ENCODE data around the gene KLHL3.

The KLHL3 gene

DNA sequence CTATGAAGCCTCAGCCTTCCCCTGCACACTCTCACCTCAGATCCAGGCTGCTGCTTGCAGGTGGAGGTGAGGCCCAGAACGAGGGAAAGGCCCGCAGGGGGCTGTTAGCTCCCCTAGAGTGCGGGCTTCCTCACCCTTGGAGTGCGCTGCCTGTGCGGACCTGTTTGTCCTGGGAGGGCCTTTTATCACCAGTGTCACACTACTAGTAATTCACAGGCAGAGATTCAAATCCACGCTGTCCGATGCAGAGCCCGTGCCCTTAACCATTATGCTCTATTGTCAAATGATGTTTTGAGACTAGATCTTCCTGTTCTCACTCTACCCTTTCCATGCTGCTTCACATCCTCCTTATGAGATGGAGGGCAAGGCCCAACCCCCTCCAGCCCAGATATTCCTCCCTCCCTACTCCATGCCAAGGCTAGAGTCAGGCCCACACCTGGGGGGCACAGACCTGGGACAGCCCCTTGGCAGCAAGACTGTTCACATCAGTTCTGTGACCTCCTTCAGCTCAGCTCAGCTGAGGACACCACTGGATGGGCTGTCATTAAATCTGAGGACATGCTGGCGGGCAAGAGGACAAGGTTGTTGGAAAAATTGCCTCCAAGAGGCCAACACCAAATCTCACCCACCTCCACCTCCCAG lies 124.0 kb downstream of the KLHL3 start:
- Histone ChIP-seq H3K4me1 (ENCODE audit: control insufficient read depth, insufficient read depth, low read length, unreplicated experiment) (peaks cover 30% of the 10 kb centered on the region), H2AFZ (ENCODE audit: low read length, unreplicated experiment) (no peak overlapping the region), H3K27ac (ENCODE audit: low read depth, low read length) (no peak overlapping the region), H3K4me3 (ENCODE audit: low read depth, low read length) (no peak overlapping the region), H3K27me3 (ENCODE audit: insufficient read depth, low read length) (no peaks in the 10 kb centered on the region), H3K36me3 (ENCODE audit: insufficient read depth, low read length) (no peaks in the 10 kb centered on the region), H3K79me2 (ENCODE audit: control insufficient read depth, insufficient read depth, low read length, unreplicated experiment) (no peaks in the 10 kb centered on the region)

DNA sequence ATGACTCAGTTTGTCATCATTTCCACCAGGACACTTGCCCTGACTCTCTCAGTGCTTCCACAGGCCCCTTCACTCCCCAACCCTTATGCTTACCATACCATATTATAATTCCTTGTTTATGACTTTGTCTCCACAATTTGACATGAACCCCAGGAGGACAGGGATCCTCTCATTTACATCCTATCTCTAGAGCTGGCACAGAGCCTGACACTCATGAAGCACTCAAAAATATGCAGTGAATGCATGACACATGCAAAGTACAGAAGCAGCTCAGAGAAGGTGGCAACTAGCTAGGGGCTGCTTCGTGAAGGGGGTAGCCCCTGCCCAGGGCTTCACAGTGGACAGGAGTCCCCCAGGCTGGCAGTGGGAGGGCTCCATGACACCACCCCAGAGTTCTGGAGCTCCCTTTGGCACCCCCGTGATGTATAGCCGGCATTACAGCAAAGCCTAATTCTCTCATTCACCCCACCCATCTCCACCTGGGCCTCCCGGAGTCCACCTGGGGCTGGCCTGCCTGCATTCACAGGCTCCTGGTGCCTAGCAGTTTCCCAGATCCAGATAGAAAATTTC lies 124.8 kb downstream of the KLHL3 start:
- peaks cover 30% of the 10 kb centered on the region for H3K4me1 ChIP-seq (ENCODE audit: control insufficient read depth, insufficient read depth, low read length, unreplicated experiment)
- H3K4me3 ChIP-seq (ENCODE audit: low read depth, low read length) = no peak overlapping the region
- no peak overlapping the region for H2AFZ ChIP-seq (ENCODE audit: low read length, unreplicated experiment)
- no peak overlapping the region for H3K27ac ChIP-seq (ENCODE audit: low read depth, low read length)
- no peaks in the 10 kb centered on the region for H3K27me3 ChIP-seq (ENCODE audit: insufficient read depth, low read length)
- no peaks in the 10 kb centered on the region for H3K36me3 ChIP-seq (ENCODE audit: insufficient read depth, low read length)
- no peaks in the 10 kb centered on the region for H3K79me2 ChIP-seq (ENCODE audit: control insufficient read depth, insufficient read depth, low read length, unreplicated experiment)

DNA sequence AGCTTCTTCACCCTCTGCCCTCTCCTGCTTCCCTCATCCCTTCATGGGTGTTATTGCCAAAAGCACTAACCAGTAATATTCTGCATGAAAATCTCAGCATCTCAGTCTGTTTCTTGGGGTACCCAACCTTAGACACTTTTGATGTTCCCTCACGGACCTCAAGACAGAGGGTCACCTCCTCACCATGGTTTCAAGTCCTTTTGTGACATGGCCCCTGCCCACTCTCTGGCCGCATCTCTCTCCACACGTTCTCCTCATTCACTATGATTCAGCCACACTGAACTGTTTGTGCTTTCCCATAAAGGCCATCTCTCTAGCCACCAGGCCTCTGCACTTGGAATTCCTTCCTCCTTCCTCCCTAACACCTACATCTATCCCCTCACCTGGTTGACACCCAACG lies 125.3 kb downstream of the KLHL3 start:
- Histone ChIP-seq H3K79me2 (ENCODE audit: control insufficient read depth, insufficient read depth, low read length, unreplicated experiment) (no peaks in the 10 kb centered on the region), H3K4me3 (ENCODE audit: low read depth, low read length) (no peak overlapping the region), H2AFZ (ENCODE audit: low read length, unreplicated experiment) (no peak overlapping the region), H3K4me1 (ENCODE audit: control insufficient read depth, insufficient read depth, low read length, unreplicated experiment) (peaks cover 30% of the 10 kb centered on the region), H3K27ac (ENCODE audit: low read depth, low read length) (no peak overlapping the region), H3K36me3 (ENCODE audit: insufficient read depth, low read length) (no peaks in the 10 kb centered on the region), H3K27me3 (ENCODE audit: insufficient read depth, low read length) (no peaks in the 10 kb centered on the region)

DNA sequence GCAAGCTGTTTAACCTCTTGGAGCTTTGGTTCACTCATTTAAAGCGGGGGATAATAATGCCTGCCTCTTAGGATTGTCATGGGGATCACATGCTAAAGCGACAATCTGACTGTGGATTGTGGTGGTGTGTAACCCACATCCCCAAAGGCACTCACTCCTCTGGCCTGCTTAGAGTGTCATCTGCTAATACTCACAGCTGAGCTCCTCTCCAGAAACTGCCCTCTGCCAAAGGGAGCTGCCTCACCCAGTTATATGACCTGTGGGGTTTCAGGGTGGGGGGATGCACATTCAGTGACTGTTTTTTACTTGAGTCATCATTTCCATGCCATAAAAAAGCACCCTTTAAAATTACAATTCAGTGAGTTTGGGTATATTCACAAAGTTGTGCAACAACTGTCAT lies 126.8 kb downstream of the KLHL3 start:
- no peak overlapping the region for H2AFZ ChIP-seq (ENCODE audit: low read length, unreplicated experiment)
- peaks cover 30% of the 10 kb centered on the region for H3K4me1 ChIP-seq (ENCODE audit: control insufficient read depth, insufficient read depth, low read length, unreplicated experiment)
- H3K36me3 ChIP-seq (ENCODE audit: insufficient read depth, low read length) = no peaks in the 10 kb centered on the region
- no peak overlapping the region for H3K27ac ChIP-seq (ENCODE audit: low read depth, low read length)
- no peaks in the 10 kb centered on the region for H3K27me3 ChIP-seq (ENCODE audit: insufficient read depth, low read length)
- H3K79me2 ChIP-seq (ENCODE audit: control insufficient read depth, insufficient read depth, low read length, unreplicated experiment) = no peaks in the 10 kb centered on the region
- no peak overlapping the region for H3K4me3 ChIP-seq (ENCODE audit: low read depth, low read length)

DNA sequence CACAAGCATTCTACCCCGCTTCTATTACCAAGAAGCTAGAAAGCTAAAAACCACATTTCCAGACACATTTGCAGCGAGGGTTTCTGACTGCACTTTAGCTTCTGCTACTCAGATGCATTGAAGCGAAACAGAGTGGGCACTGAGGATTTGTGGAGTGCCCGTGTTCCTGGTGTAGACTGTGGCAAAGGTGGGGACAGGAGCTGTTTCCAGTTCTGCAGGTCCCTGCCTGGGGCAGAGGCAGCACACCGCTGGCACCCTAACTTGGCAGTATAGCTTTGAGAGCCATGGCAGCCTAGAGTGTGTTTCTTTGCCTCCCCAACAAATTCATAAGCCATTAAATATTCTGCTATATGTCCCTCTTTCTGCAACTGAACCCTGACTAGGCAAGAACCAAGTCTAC lies 128.1 kb downstream of the KLHL3 start:
- H3K4me1 ChIP-seq (ENCODE audit: control insufficient read depth, insufficient read depth, low read length, unreplicated experiment) = peaks cover 24% of the 10 kb centered on the region
- no peak overlapping the region for H3K4me3 ChIP-seq (ENCODE audit: low read depth, low read length)
- H3K36me3 ChIP-seq (ENCODE audit: insufficient read depth, low read length) = no peaks in the 10 kb centered on the region
- no peaks in the 10 kb centered on the region for H3K79me2 ChIP-seq (ENCODE audit: control insufficient read depth, insufficient read depth, low read length, unreplicated experiment)
- H2AFZ ChIP-seq (ENCODE audit: low read length, unreplicated experiment) = no peak overlapping the region
- no peak overlapping the region for H3K27ac ChIP-seq (ENCODE audit: low read depth, low read length)
- H3K27me3 ChIP-seq (ENCODE audit: insufficient read depth, low read length) = no peaks in the 10 kb centered on the region

DNA sequence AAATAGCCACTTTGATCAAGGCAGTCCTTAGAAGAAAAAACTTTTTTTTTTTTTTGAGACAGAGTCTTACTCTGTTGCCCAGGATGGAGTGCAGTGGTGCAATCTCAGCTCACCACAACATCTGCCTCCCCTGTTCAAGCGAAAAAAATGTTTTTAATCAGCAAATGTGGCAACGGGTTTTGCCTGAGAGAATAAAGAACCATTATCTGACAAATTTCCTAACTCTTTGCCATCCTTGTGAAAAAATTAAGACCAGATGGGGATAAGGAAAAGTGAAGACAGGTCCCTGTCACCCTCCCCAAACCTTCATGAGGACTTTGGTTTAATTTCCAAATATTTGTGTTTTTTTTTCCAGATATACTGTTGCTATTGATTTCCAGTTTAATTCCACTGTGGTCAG lies 129.5 kb downstream of the KLHL3 start:
- no peak overlapping the region for H3K27ac ChIP-seq (ENCODE audit: low read depth, low read length)
- H2AFZ ChIP-seq (ENCODE audit: low read length, unreplicated experiment) = no peak overlapping the region
- peaks cover 24% of the 10 kb centered on the region for H3K4me1 ChIP-seq (ENCODE audit: control insufficient read depth, insufficient read depth, low read length, unreplicated experiment)
- H3K27me3 ChIP-seq (ENCODE audit: insufficient read depth, low read length) = peaks cover 8% of the 10 kb centered on the region; the same call in 1 of the 2 replicates
- H3K36me3 ChIP-seq (ENCODE audit: insufficient read depth, low read length) = no peaks in the 10 kb centered on the region
- no peaks in the 10 kb centered on the region for H3K79me2 ChIP-seq (ENCODE audit: control insufficient read depth, insufficient read depth, low read length, unreplicated experiment)
- no peak overlapping the region for H3K4me3 ChIP-seq (ENCODE audit: low read depth, low read length)

DNA sequence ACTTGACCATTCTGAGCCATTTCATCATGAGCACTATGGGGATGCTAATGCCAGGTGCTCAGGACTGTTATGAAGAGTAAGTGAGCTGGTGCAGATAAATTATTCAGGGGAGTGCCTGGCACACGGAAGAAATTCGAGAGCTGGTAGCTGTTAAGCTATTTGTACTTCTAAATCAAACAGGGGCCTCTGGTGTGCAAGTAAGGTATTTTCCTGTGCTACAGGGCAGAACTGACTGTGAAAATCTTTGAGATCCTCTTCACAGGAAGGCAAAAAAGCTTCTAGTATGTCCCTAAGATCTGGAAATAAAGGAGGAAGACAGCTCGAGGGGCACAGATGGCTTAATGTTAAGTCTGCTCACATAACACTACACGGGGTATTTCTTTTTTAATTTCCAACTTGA lies 130.5 kb downstream of the KLHL3 start:
- Histone ChIP-seq H3K27me3 (ENCODE audit: insufficient read depth, low read length) (peaks cover 17% of the 10 kb centered on the region), H3K4me1 (ENCODE audit: control insufficient read depth, insufficient read depth, low read length, unreplicated experiment) (peaks cover 18% of the 10 kb centered on the region), H3K36me3 (ENCODE audit: insufficient read depth, low read length) (no peaks in the 10 kb centered on the region), H3K79me2 (ENCODE audit: control insufficient read depth, insufficient read depth, low read length, unreplicated experiment) (no peaks in the 10 kb centered on the region), H3K4me3 (ENCODE audit: low read depth, low read length) (no peak overlapping the region), H3K27ac (ENCODE audit: low read depth, low read length) (no peak overlapping the region), H2AFZ (ENCODE audit: low read length, unreplicated experiment) (no peak overlapping the region)

DNA sequence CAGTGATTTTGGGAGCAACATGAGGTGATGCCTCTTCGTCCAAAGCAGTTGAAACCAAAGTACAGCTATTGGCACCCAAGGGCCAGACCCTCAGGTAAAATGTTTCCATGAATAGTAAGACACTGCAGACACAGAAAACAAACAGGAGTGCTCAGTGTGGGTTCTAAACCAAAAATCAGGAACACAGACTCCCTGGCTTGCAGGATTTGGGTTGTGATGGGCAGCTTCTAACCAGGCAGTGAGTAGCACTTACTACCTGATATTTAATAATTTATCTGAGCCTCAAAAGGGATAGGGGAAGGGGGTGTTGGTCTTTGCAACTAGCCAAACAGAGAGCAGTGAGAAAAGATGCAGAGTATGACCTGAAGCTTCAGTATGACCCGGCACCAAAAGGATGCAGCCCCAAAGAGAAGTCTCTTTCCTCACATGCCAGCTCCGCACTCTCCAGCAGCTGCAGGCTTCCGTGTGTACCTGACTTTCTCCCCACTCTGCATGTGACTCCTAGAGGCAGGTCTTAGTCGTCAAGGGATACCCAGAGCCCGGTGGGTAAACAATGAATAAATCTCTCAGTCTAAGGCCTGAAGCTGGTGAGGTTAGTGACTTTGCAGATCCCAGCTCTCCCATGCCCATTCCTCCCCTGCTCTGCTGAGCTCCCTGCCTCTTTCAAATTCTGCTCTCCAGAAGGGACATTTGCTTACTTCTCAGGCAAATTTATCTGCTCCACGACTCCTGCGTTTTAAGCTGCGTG lies 131.4 kb downstream of the KLHL3 start:
- H2AFZ ChIP-seq (ENCODE audit: low read length, unreplicated experiment) = no peak overlapping the region
- H3K36me3 ChIP-seq (ENCODE audit: insufficient read depth, low read length) = no peaks in the 10 kb centered on the region
- H3K27ac ChIP-seq (ENCODE audit: low read depth, low read length) = no peak overlapping the region
- H3K4me3 ChIP-seq (ENCODE audit: low read depth, low read length) = no peak overlapping the region
- no peaks in the 10 kb centered on the region for H3K79me2 ChIP-seq (ENCODE audit: control insufficient read depth, insufficient read depth, low read length, unreplicated experiment)
- peaks cover 13% of the 10 kb centered on the region for H3K4me1 ChIP-seq (ENCODE audit: control insufficient read depth, insufficient read depth, low read length, unreplicated experiment)
- peaks cover 26% of the 10 kb centered on the region for H3K27me3 ChIP-seq (ENCODE audit: insufficient read depth, low read length)

DNA sequence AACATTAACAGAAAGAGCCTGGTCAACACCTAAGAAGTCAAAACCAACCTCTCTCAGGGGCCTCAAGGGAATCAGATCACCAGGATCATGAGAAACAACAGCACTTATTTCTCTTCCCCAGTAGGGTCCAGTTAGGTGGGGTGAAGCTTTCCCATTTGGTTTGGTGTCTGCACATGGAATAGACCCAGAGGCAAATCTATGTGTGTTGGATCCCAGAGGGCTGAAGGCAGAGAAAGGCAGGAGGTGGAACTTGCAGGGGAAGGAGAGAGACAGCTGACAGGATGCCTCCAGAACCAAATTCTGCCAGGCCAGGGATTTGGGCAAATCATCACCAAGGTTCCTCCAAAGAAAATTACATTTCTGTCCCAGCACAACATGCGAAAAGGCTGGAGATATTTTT lies 132.0 kb downstream of the KLHL3 start:
- Histone ChIP-seq H2AFZ (ENCODE audit: low read length, unreplicated experiment) (no peak overlapping the region), H3K27ac (ENCODE audit: low read depth, low read length) (no peak overlapping the region), H3K79me2 (ENCODE audit: control insufficient read depth, insufficient read depth, low read length, unreplicated experiment) (no peaks in the 10 kb centered on the region), H3K36me3 (ENCODE audit: insufficient read depth, low read length) (no peaks in the 10 kb centered on the region), H3K27me3 (ENCODE audit: insufficient read depth, low read length) (peaks cover 32% of the 10 kb centered on the region), H3K4me1 (ENCODE audit: control insufficient read depth, insufficient read depth, low read length, unreplicated experiment) (peaks cover 7% of the 10 kb centered on the region), H3K4me3 (ENCODE audit: low read depth, low read length) (no peak overlapping the region)

DNA sequence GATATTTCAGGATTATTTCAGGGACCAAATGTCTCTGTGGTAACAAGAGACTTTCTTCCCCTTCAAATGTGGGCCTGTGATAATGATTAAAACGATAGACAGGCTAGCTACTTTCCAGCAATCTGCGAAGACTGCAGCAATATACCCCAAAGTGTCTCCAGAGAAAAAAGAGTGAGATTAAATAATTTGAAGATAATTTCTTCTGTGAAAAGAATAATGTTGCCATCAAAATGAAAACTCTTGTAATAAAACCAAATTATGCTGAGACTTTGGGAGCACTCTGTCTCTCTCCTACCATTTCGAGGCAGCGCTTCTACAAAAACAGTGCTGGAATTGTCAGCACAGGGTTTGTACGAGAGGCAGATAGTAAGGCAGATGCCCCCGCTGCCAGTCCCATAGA lies 132.5 kb downstream of the KLHL3 start:
- Histone ChIP-seq H3K79me2 (ENCODE audit: control insufficient read depth, insufficient read depth, low read length, unreplicated experiment) (no peaks in the 10 kb centered on the region), H2AFZ (ENCODE audit: low read length, unreplicated experiment) (no peak overlapping the region), H3K27me3 (ENCODE audit: insufficient read depth, low read length) (peaks cover 38% of the 10 kb centered on the region), H3K27ac (ENCODE audit: low read depth, low read length) (no peak overlapping the region), H3K4me1 (ENCODE audit: control insufficient read depth, insufficient read depth, low read length, unreplicated experiment) (peaks cover 1% of the 10 kb centered on the region), H3K36me3 (ENCODE audit: insufficient read depth, low read length) (no peaks in the 10 kb centered on the region), H3K4me3 (ENCODE audit: low read depth, low read length) (no peak overlapping the region)

All from ACC112 (cell line).